ENCODE measurements around the gene GRK5.

GRK5 gene

GRCh38 chr10:119443970-119444660 is 236.7 kb downstream of the GRK5 start:
- no peak for DNase-seq (ENCODE audit: low read depth)

GRCh38 chr10:119444866-119445265 is 237.5 kb downstream of the GRK5 start:
- DNase-seq (ENCODE audit: low read depth), result no peak

DNA sequence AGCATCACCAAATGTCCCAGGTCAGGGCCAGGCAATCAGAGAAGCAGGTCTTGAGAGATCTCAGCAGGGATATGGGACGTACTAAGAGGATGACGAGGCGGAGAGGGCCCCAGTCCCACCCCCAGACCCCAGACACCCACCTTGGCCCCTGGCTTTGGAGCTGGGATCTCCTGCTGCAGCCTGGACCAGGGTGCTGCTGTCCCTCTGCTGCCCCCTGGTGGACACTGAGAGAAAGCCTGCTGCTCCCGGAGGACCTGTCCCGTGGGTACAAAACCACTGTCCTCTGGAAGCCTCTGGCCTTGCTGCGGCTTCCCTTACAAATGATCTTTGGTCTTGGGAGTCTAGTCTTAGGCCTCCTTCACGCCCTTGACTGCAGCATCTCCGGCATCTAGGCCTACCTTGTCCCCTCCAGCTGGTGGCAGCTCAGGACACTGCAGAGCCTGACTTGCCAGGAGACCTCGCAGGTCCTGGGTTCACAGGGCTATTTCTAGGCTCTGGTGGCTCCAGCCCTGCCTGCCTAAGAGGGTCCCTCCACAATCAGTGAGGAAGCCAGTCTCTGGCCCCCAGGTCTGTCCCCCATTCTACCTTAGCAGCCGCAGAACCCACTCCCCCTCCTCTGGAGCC is 238.1 kb downstream of the GRK5 start:
- DNase-seq (ENCODE audit: low read depth), result peak; percentile 78

GRCh38 chr10:119445935-119446317 is 238.6 kb downstream of the GRK5 start:
- DNase-seq (ENCODE audit: low read depth), result no peak

GRCh38 chr10:119446441-119447277 is 239.3 kb downstream of the GRK5 start:
- DNase-seq (ENCODE audit: low read depth), result no peak

GRCh38 chr10:119447421-119447820 is 240.1 kb downstream of the GRK5 start:
- no peak for DNase-seq (ENCODE audit: low read depth)

GRCh38 chr10:119447823-119448546 is 240.6 kb downstream of the GRK5 start:
- no peak for DNase-seq (ENCODE audit: low read depth)

- DNase-seq (ENCODE audit: low read depth), result no peak
Measured at GRCh38 chr10:119448628-119449584, 241.5 kb downstream of the GRK5 start.

GRCh38 chr10:119449760-119450461 is 242.5 kb downstream of the GRK5 start:
- peak; percentile 42 for DNase-seq (ENCODE audit: low read depth)

GRCh38 chr10:119450606-119451299 is 243.4 kb downstream of the GRK5 start:
- peak; percentile 22 for DNase-seq (ENCODE audit: low read depth)

DNA sequence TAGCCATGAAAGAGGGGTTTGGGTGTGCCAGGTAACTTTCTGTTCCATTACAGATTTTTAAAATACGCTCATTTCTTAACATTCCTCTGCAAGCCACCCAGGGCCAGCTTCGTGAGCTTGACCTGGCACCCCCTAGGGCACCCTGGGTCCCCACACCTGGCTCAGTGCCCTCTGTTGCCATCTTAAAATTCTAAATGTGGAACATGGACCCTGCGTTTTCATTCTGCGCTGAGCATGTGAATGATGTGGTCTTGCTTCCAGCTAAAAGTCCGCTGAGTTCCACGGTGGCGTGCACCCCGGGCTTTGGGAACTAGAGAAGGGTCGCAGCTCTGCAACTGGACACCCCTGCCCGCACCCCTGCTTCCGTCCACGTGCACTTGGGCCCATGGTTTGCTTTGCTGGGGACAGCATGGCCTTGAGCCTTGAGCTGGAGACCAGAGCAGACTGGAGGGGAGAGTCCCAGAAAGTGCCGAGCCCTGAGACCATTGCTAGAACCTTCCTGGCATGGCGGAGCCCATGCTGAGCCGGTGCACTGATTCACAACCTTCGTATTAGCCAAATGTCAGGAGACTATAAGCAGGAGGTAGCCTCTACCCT is 244.0 kb downstream of the GRK5 start:
- no peak for DNase-seq (ENCODE audit: low read depth)

DNA sequence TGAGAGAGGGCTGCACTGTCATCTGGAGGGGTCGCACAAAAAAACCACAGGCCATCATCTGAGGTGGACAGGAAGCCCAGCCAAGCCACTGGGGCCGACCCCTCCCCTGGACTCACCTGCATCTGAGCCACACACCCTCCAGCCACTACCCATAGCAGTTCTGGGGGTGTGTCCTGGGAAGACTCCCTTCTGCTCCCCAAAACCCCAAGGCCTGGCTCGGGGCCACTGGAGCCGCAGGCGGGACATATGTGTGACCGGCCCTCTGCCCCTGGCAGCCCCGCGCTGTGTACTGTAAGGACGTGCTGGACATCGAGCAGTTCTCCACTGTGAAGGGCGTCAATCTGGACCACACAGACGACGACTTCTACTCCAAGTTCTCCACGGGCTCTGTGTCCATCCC is 245.0 kb downstream of the GRK5 start:
- DNase-seq (ENCODE audit: low read depth), result no peak

DNA sequence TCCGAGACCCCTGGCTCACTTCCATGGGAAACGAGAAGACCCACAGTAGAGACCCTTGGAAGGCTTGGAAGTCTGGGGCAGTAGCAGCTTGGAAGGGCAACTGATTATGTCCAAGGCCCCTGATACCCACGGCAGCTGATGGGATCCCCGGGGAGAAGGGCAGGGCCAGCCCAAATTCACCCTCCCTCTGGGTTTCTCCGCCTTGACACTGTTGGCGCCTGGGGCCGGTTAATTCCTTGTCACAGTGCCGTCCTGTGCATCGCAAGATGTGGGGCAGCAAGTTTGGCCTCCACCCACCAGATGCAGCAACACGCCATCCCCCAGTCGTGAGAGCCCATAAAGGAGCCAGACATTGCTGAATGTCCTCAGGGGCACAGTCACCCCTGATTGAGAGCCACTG is 245.9 kb downstream of the GRK5 start:
- DNase-seq (ENCODE audit: low read depth), result no peak

GRCh38 chr10:119454316-119454715 is 246.9 kb downstream of the GRK5 start:
- DNase-seq (ENCODE audit: low read depth), result no peak

DNA sequence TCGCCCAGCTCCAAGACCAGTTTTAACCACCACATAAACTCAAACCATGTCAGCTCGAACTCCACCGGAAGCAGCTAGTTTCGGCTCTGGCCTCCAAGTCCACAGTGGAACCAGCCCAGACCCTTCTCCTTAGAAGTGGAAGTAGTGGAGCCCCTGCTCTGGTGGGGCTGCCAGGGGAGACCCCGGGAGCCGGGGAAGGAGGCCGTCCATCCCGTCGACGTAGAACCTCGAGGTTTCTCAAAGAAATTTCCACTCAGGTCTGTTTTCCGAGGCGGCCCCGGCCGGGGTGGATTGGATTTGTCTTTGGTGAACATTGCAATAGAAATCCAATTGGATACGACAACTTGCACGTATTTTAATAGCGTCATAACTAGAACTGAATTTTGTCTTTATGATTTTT is 247.6 kb downstream of the GRK5 start:
- no peak for DNase-seq (ENCODE audit: low read depth)

GRCh38 chr10:119455609-119456434 is 248.5 kb downstream of the GRK5 start:
- DNase-seq (ENCODE audit: low read depth), result no peak

GRCh38 chr10:119456435-119456810 is 249.1 kb downstream of the GRK5 start:
- no peak for DNase-seq (ENCODE audit: low read depth)

- DNase-seq (ENCODE audit: low read depth), result no peak
Measured at GRCh38 chr10:119457966-119458766, 250.8 kb downstream of the GRK5 start.

Measured in ELR (cell line).